ENCODE results near the gene OR13J1.

Gene OR13J1

GRCh38 chr9:35840881-35841644, 29.1 kb downstream of the OR13J1 start:
- no peak overlapping the region for H3K4me3 ChIP-seq (ENCODE audit: low read depth, low read length)
- no peak for DNase-seq (ENCODE audit: low read depth)

DNA sequence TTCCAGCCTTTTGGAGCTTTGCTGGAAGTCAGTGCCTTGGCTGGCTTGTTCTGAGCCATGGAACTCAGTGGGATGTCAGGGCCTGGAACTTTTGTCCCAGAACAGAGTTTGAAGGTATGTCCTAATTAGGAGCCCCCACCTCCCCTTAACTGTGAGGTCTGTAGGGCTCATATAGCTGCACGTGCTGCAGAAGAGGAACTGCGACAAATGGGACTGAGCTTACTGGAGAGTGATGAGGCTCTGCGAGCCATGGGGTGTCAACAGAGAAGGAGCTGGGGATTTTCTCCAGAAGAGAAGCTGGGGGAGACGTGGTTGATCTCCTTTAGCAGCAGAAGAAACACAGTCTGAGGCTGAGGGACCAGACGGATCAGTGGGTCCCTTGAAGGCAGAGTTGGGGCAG, 30.3 kb downstream of the OR13J1 start:
- no peak for DNase-seq (ENCODE audit: low read depth)
- no peak overlapping the region for H3K4me3 ChIP-seq (ENCODE audit: low read depth, low read length)

DNA sequence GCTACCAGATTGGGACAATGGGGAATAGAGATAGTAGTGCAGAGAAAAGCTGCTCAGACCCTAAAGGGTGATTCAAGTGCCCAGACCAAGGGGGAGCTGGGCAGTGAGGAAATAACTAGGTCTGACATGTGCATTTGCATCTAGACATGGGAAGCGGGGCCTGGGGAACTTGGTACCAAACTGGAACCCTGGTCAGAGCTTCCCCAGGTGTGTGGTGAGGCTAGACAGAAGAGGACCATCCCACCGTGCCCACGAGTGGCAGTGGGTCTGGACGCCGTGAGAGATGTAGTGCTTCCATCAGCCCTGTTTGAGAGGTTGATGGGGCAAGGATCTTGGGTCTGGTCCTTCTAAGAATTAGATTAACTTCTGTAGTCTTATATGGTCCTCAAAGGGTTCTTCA, 33.6 kb downstream of the OR13J1 start:
- H3K4me3 ChIP-seq (ENCODE audit: low read depth, low read length) = no peak overlapping the region
- DNase-seq (ENCODE audit: low read depth) = no peak

- H3K4me3 ChIP-seq (ENCODE audit: low read depth, low read length) = no peak overlapping the region
- no peak for DNase-seq (ENCODE audit: low read depth)
Measured at GRCh38 chr9:35835766-35836165, 34.4 kb downstream of the OR13J1 start.

- H3K4me3 ChIP-seq (ENCODE audit: low read depth, low read length) = no peak overlapping the region
- DNase-seq (ENCODE audit: low read depth) = no peak
Measured at GRCh38 chr9:35835216-35835632, 35.0 kb downstream of the OR13J1 start.

- no peak overlapping the region for H3K4me3 ChIP-seq (ENCODE audit: low read depth, low read length)
- no peak for DNase-seq (ENCODE audit: low read depth)
Measured at GRCh38 chr9:35834260-35835215, 35.7 kb downstream of the OR13J1 start.

DNA sequence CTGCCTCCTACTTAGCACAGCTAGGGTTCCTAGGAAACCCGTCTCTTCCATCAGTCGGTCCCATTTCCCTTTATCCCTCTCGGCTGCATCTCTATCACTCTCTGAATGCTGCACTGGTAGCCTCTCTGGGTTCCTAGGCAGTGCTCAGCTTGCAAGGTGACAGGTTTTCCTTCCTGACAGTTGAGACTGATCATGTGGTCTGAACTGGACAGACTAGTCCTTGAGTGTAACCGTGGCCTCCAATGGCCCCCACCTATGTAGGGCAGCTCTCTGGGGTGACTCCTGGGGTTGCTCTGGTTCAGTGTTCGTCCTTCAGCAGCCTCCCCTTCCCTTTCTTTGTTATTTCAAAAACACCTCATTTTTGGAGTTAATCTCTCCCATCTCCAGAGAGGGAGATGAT, 37.4 kb downstream of the OR13J1 start:
- no peak for DNase-seq (ENCODE audit: low read depth)
- no peak overlapping the region for H3K4me3 ChIP-seq (ENCODE audit: low read depth, low read length)

DNA sequence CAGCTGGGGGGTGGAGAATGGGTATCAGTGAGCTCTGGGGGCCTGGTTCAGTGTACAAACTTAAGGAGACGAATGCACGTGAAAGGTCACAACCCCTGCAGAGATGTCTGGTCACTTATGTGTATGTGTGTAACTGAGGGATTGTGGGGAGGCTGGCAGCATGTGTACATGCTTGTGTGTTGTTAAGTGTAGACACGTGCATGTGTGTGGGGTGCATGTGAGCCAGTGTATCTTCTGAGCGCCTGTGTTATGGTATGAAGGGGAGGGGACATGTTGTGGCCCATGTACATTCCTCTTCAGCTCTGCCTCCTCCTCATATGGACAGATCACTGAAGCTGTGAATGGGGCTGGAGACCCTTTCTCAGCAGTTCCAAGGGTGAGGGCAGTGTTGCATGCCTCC, 39.2 kb downstream of the OR13J1 start:
- DNase-seq (ENCODE audit: low read depth) = no peak
- H3K4me3 ChIP-seq (ENCODE audit: low read depth, low read length) = no peak overlapping the region

- no peak for DNase-seq (ENCODE audit: low read depth)
Measured at GRCh38 chr9:35829764-35830096, 40.5 kb downstream of the OR13J1 start.

DNA sequence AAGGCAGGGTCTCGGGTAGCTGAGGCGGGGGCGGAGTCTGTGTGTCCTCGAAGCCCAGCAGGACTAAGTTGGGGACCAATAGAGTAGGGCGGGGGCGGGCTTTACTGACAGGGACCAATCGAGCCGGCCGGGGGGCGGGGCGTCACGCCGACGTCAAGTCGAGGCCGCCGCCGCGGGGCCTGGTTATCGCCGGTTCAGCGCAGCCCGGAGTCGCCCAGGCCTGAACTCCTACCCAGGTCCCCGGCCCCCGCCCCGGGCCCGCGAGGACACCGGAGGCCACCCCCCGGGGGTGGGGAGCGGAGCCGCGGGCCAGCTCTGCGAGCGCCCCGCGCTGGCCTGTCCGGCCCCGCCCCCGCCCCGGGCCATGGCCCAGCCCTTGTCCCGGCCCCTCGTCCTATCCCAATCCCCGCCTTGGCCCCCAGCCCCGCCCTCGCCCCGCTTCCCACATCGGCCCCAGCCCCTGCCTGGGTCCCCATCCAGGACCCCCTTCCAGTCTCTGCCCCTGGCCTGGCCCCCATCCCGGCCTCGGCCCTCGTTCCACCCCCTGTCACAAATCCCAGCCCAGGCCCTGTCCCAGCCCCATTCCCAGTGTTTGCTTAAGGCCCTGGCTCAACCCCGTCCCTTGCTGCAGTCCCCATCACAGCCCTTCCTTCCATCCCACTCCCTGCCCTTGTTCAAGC, 41.0 kb downstream of the OR13J1 start, which contains the start of gene TMEM8B:
TSS of gene TMEM8B (plus strand) at position 145 of the 680 bp plus-strand sequence. CDS start at position 365, 220 bp downstream.
- peak within 1 kb of the TSS; percentile 61 for H3K4me3 ChIP-seq (ENCODE audit: low read depth, low read length)
- DNase-seq (ENCODE audit: low read depth) = peak; percentile 69

More at GRCh38 chr9:35829764-35830096, 40.5 kb downstream of the OR13J1 start:
- peak overlapping the region; percentile 61 for H3K4me3 ChIP-seq (ENCODE audit: low read depth, low read length)

DNA sequence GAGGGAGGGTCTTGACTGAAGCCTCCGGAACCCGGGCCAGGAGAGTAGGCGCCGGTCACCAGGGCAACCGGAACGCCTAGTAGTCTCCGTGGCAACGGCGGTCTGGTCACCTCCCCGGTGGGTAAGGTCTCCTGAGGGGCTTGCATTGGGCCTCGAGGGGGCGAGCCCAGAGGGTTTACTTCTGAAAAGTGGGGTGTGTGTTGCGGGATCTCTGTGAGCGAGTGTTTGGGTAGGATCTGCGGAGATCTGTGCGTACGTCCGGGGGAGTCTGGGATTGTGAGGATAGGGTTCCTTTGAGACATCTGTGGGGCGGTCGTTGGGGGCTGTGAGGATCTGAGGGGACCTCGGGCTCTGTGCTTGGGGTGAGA, 41.5 kb downstream of the OR13J1 start, which contains the start of gene FAM221B:
TSS of gene FAM221B (minus strand) at position 17 of the 368 bp plus-strand sequence. CDS start 2,571 bp downstream, outside the sequence.
- peak within 1 kb of the TSS; percentile 61 for H3K4me3 ChIP-seq (ENCODE audit: low read depth, low read length)
- no peak for DNase-seq (ENCODE audit: low read depth)

GRCh38 chr9:35827486-35827885, 42.7 kb downstream of the OR13J1 start:
- H3K4me3 ChIP-seq (ENCODE audit: low read depth, low read length) = no peak overlapping the region
- DNase-seq (ENCODE audit: low read depth) = no peak

DNA sequence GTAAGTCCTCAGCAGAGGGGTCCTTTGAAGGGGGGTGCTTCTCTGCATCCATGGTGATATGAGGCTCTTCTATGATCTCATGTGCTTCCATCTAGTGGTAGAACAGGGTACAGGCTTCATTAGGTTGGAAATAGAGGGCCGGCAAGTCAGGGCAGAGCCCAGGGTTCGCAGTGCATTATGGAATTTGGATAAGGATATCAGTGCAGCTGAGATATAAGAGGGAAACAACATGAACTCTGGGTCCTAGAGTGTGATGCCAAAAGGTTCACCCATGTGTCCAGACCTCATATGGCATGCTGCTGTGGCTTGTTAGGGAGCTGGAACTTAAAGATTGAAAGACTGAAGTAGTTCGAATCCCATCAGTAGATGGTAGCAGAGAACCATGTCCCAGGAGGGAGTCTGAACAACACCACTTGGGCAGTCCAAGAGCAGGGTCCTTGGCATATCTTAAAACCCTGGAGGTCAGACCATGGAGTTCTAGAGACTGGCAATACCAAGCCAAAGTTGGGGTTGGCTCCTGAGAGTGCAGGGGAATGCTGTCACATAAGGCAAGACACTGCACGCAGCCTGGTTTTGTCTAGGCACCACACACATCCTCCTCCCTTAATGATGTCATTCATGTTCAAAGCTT, 44.0 kb downstream of the OR13J1 start:
- DNase-seq (ENCODE audit: low read depth) = no peak
- H3K4me3 ChIP-seq (ENCODE audit: low read depth, low read length) = no peak overlapping the region

DNA sequence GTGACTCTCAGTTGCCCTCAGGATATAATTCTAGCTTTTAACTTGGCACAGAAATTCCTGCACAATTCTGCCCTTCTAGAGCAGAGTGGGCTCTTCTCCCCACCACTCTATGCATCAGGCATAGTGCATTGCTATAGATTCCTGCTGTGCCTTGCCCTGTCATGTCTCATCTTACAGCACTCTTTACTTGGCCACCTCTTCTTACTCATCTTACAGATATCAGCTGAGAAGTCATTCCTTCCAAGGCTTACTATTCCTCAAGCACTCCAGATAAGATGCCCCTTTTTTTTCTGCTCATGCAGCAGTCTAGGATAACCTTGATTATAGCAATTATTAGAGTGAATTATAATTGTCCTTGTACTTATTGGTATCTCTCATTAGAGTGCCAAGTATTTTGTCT, 47.3 kb downstream of the OR13J1 start:
- no peak overlapping the region for H3K4me3 ChIP-seq (ENCODE audit: low read depth, low read length)
- DNase-seq (ENCODE audit: low read depth) = no peak

DNA sequence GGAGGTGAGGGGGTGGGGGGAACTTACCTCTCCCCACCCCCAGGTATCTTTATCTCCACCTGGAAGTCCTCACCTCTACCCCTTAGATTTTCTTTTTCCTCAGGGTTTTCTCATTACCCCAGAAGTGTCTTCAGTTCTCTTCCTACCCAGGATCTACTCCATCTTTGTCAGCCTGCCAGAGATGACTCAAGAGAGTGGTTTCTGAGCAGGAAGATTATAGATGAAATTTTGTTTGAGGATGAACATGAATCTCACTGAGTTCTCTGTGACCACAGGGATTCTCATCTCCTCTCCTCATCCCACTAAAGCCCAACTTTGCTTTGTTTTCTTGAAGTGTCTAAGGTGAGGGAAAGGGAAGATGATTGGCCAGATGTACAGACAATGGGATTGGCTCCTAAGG, 50.1 kb downstream of the OR13J1 start:
- H3K4me3 ChIP-seq (ENCODE audit: low read depth, low read length) = no peak overlapping the region
- DNase-seq (ENCODE audit: low read depth) = no peak

All from skeletal muscle cell (primary cell).